Fibroblast of pulmonary artery (primary cell): Measurements from ENCODE around the gene CACNA1I.

Experiments used
- DNase-seq: peaks from one replicate; pipeline ENCODE4 v3.0.0-alpha.2; 2010; ENCODE audit warnings: low read depth
- H3K4me3 ChIP-seq: replicated peaks from 2 replicates; pipeline ENCODE4 v1.5.1; 2011; ENCODE audit warnings: low read depth, mild to moderate bottlenecking, control low read depth, low read length, moderate library complexity
- TF ChIP-seq, protein P1 (sequence below): IDR thresholded peaks from 2 replicates; pipeline ENCODE4 v1.5.1; 2011; ENCODE audit warnings: mild to moderate bottlenecking, control low read depth, low read length, inconsistent platforms; ENCODE audit errors: missing control alignments

CACNA1I gene

GRCh38 chr22:39669432-39669831 is 98.9 kb downstream of the CACNA1I start:
- DNase-seq, result no peak
- TF ChIP-seq, protein P1, sequence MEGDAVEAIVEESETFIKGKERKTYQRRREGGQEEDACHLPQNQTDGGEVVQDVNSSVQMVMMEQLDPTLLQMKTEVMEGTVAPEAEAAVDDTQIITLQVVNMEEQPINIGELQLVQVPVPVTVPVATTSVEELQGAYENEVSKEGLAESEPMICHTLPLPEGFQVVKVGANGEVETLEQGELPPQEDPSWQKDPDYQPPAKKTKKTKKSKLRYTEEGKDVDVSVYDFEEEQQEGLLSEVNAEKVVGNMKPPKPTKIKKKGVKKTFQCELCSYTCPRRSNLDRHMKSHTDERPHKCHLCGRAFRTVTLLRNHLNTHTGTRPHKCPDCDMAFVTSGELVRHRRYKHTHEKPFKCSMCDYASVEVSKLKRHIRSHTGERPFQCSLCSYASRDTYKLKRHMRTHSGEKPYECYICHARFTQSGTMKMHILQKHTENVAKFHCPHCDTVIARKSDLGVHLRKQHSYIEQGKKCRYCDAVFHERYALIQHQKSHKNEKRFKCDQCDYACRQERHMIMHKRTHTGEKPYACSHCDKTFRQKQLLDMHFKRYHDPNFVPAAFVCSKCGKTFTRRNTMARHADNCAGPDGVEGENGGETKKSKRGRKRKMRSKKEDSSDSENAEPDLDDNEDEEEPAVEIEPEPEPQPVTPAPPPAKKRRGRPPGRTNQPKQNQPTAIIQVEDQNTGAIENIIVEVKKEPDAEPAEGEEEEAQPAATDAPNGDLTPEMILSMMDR, result no peak
- no peak overlapping the region for H3K4me3 ChIP-seq

DNA sequence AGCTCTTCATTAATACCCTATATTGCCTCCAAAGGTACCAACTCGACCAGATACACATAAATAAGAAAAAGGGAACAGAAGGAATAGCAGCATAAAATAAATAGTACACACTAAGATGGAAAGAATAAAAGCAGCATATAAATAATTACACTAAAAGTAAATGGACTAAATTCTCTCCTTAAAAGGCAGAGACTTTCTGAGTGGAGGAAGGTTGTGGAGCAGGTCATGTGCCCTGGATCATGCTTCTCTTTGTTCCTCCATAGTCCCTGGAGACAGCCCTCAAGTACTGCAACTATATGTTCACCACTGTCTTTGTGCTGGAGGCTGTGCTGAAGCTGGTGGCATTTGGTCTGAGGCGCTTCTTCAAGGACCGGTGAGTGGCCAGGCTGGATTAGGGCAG is 101.4 kb downstream of the CACNA1I start:
- H3K4me3 ChIP-seq, result no peak overlapping the region
- DNase-seq, result no peak
- TF ChIP-seq, protein P1, result no peak

- no peak overlapping the region for H3K4me3 ChIP-seq
- DNase-seq, result no peak
- TF ChIP-seq, protein P1, result no peak
Measured at GRCh38 chr22:39674536-39674935, 104.0 kb downstream of the CACNA1I start.

GRCh38 chr22:39675947-39676346 is 105.4 kb downstream of the CACNA1I start:
- no peak for DNase-seq
- TF ChIP-seq, protein P1, result no peak
- no peak overlapping the region for H3K4me3 ChIP-seq

DNA sequence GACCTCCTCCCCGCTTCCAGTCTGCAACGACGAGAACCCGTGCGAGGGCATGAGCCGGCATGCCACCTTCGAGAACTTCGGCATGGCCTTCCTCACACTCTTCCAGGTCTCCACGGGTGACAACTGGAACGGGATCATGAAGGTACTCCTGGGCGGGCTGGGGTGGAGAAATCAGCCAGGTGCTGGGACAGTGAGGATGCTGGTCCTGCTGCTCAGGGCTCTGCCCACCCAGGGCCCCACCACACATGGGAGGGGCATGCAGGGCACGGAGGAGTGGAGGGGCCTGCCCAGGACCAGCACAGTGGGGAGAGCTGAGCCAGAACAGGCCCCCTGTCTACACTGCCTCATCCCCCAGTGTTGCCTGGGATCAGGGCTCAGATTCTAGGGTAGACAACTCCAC is 107.4 kb downstream of the CACNA1I start:
- H3K4me3 ChIP-seq, result no peak overlapping the region
- TF ChIP-seq, protein P1, result no peak
- DNase-seq, result no peak

DNA sequence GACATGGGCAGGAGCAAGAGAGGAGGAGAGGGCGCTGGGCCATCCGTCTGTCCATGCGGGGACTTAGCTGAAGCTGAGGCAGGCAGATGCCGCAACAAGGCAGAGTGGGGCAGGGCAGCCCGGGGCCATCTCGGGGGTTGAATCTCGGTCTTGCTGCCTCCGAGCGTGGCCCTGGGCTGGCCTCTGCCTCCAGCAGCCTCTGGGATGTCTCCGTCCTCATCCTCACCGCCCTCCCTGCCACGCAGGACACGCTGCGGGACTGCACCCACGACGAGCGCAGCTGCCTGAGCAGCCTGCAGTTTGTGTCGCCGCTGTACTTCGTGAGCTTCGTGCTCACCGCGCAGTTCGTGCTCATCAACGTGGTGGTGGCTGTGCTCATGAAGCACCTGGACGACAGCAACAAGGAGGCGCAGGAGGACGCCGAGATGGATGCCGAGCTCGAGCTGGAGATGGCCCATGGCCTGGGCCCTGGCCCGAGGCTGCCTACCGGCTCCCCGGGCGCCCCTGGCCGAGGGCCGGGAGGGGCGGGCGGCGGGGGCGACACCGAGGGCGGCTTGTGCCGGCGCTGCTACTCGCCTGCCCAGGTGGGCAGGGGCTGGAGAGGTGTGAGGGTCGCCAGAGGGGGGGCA is 108.4 kb downstream of the CACNA1I start:
- TF ChIP-seq, protein P1, result no peak
- no peak for DNase-seq
- H3K4me3 ChIP-seq, result no peak overlapping the region

DNA sequence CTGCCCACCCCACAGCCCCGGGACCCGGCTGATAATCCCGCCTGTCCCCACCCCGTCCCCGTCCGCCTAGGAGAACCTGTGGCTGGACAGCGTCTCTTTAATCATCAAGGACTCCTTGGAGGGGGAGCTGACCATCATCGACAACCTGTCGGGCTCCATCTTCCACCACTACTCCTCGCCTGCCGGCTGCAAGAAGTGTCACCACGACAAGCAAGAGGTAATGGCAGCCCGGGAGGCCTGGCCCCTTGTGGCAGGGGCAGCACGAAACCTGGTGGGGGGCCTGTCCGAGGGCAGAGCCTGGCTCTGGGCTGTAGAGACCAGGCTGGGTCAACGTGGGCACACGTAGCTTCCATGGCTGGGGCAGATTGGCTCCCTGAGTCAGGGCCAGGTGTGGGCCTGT is 109.1 kb downstream of the CACNA1I start:
- DNase-seq, result no peak
- TF ChIP-seq, protein P1, result no peak
- H3K4me3 ChIP-seq, result no peak overlapping the region
